Glutamatergic neuron (in vitro differentiated cells): Measurements from ENCODE around the gene CHEK2. TPM values are rescaled to one million over a fixed set of nuclear protein-coding genes. Genes with fewer than 3 reads are reported as not detected.
"Not testable (repeated sequence)": the region's sequence is repeated elsewhere in the genome, so short reads cannot be mapped to it uniquely, and the experiment has no call there.

Experiments used
- DNase-seq: peaks from one replicate; pipeline ENCODE4 v3.0.0; 2022
- H3K27ac Mint-ChIP-seq: one replicate; pipeline ENCODE4 v1.8.0; 2020; ENCODE audit warnings: mild to moderate bottlenecking, mixed read lengths, inconsistent platforms; ENCODE audit not compliant: unreplicated experiment
- H3K27me3 Mint-ChIP-seq: one replicate; pipeline ENCODE4 v1.8.0; 2020; ENCODE audit warnings: mild to moderate bottlenecking, moderate library complexity, mixed read lengths, inconsistent platforms; ENCODE audit not compliant: unreplicated experiment
- H3K36me3 Mint-ChIP-seq: one replicate; pipeline ENCODE4 v1.8.0; 2020; ENCODE audit warnings: mild to moderate bottlenecking, mixed read lengths, inconsistent platforms; ENCODE audit not compliant: unreplicated experiment
- H3K4me1 Mint-ChIP-seq: one replicate; pipeline ENCODE4 v1.8.0; 2020; ENCODE audit warnings: mild to moderate bottlenecking, low read depth, mixed read lengths, inconsistent platforms; ENCODE audit not compliant: unreplicated experiment
- H3K4me3 Mint-ChIP-seq: one replicate; pipeline ENCODE4 v1.8.0; 2020; ENCODE audit warnings: mild to moderate bottlenecking, mixed read lengths, inconsistent platforms; ENCODE audit not compliant: unreplicated experiment
- H3K9me3 Mint-ChIP-seq: one replicate; pipeline ENCODE4 v1.8.0; 2020; ENCODE audit warnings: mild to moderate bottlenecking, moderate library complexity, mixed read lengths, inconsistent platforms; ENCODE audit not compliant: unreplicated experiment
- CTCF ChIP-seq: fragments of 200-600 bp; sonication (generic); IDR thresholded peaks from one replicate; pipeline ENCODE4 v1.5.0; 2021; ENCODE audit not compliant: partially characterized antibody, unreplicated experiment
- total RNA-seq: library from RNA; stranded (reverse); fragmentation: NEBNext Ultra II Directional; extraction: Animal tissue kit (Norgen Biotek cat#: 25700); gene quantifications from one replicate; pipeline ENCODE4 v1.2.1, GENCODE V29; 2021; ENCODE audit not compliant: unreplicated experiment

Gene CHEK2
- total RNA-seq, 1 donor from 2014 or later = 7.4 TPM

- H3K36me3 Mint-ChIP-seq, H3K9me3 Mint-ChIP-seq, H3K4me1 Mint-ChIP-seq, H3K4me3 Mint-ChIP-seq, H3K27me3 Mint-ChIP-seq, H3K27ac Mint-ChIP-seq, DNase-seq: not testable (repeated sequence)
These were observed 58.7 kb downstream of the CHEK2 start for GRCh38 chr22:28682966-28683365.

- H3K4me1 Mint-ChIP-seq, H3K36me3 Mint-ChIP-seq, DNase-seq, H3K9me3 Mint-ChIP-seq, H3K27me3 Mint-ChIP-seq, H3K27ac Mint-ChIP-seq: not testable (repeated sequence)
- H3K4me3 Mint-ChIP-seq = peak overlapping the region; percentile 34
These were observed 60.7 kb downstream of the CHEK2 start for GRCh38 chr22:28680813-28681490.

GRCh38 chr22:28679611-28680287, 61.9 kb downstream of the CHEK2 start, which contains the start of gene TTC28:
Gene TTC28, minus strand, starts transcription at chr22:28679840. Its CDS starts 117 bp downstream, at chr22:28679723.
- not testable (repeated sequence) for H3K9me3 Mint-ChIP-seq, H3K27me3 Mint-ChIP-seq, H3K36me3 Mint-ChIP-seq, H3K4me1 Mint-ChIP-seq
- Mint-ChIP-seq H3K27ac (peak within 1 kb of the TSS; percentile 52), H3K4me3 (peak within 1 kb of the TSS; percentile 92)
- DNase-seq = peak; percentile 92

DNA sequence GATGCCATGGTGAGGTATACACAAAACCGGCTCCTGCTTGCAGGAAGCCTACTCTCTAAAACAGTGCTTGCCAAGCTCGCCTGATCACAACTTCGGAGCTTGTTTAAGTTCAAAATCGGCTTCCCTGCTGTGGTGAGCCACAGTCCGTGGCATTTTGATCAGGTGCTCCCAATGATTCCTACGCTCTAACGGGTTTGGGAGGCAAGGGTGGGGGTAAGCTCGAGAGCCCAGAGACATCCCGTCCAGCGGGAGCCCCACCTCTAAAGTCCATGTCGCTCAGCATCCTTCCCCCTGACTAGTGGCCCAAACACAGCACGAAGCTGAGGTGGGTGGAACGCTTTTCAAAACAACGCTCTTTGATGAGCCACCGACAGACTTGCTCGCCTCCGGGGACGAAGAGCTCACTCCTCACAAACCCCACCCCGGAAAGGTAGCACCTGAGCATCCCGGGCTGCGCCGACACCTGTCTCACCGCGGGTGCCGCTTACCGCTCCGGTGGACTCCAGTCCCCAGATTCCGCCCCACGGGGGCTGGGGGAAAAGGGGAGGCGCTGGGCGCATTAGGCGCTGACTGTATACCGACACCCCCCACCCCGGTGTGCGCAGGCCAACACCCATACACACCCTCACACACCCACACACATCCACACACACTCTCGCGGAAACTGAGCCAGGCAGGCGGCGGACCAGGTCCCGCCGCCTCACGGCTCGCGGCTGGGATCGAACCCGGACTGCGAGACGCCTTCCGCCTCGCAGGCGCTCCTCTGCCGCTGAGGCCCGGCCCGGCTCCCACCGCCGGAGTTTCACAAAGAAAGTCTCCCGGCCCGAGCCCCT, 62.6 kb downstream of the CHEK2 start:
- H3K4me1 Mint-ChIP-seq, H3K27me3 Mint-ChIP-seq, H3K27ac Mint-ChIP-seq, H3K9me3 Mint-ChIP-seq, H3K36me3 Mint-ChIP-seq, DNase-seq: not testable (repeated sequence)
- H3K4me3 Mint-ChIP-seq = peak overlapping the region; percentile 88

DNA sequence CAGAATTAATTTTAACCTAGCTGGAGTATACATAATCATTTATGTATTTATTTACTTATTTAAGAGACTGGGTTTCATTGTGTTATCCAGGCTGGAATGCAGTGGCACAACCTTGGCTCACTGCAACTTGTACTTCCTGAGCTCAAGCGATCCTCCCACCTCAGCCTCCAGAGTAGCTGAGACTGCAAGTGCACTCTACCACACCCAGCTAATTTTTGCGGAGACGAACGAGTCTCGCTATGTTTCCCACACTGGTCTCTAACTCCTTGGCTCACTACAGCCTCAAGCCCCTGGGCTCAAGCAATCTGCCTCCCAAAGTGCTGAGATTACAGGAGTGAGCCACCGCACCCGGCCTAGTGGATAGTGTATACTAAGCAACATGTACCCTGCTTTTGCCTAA, 63.5 kb downstream of the CHEK2 start:
- peak overlapping the region; percentile 42 for H3K4me3 Mint-ChIP-seq
- not testable (repeated sequence) for H3K27ac Mint-ChIP-seq, H3K4me1 Mint-ChIP-seq, H3K9me3 Mint-ChIP-seq, H3K27me3 Mint-ChIP-seq, DNase-seq, H3K36me3 Mint-ChIP-seq

DNA sequence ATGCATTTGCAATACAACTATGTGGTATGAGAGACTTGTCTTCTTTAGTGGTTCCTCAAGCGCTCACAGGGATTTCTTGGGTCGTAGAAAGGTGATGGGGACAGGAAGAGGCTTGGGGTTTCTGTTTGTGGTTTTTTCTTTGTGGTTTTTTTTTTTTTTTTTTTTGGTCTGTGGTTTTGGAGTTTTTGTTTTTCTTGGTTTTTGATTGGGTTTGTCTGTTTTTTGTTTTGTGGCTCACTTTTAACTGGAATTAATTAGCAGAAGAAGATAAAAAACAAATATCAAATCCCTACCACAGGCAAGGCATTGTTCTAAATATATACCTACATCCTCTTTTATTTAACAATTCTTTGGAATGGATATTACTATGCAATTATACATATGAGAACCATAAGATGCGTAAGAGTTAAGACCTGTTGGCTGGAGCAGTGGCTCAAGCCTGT, 67.5 kb downstream of the CHEK2 start:
- Mint-ChIP-seq H3K27me3 (no peaks in the 10 kb centered on the region), H3K4me1 (no peaks in the 10 kb centered on the region), H3K27ac (no peak overlapping the region), H3K9me3 (no peaks in the 10 kb centered on the region), H3K4me3 (no peak overlapping the region), H3K36me3 (peaks cover 5% of the 10 kb centered on the region)
- DNase-seq = no peak
- TF ChIP-seq CTCF = no peak

DNA sequence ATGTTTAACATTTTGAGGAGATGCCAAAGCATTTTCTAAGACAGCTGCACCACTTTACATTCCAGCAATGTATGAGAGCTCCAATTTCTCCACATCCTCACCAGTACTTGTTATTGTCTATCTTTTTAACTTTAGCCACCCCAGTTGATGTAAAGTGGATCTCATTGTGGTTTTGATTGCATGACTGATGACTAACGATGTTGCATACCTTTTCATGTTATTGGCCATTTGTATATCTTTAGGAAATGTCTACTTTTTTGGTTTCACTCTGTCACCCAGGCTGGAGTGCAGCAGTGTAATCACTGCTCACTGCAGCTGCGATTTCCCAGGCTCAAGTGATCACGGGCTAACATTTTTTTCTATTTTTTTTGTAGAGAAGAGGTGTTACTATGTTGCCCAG, 70.9 kb downstream of the CHEK2 start:
- Mint-ChIP-seq H3K9me3 (no peaks in the 10 kb centered on the region), H3K4me3 (no peak overlapping the region), H3K36me3 (peaks cover 5% of the 10 kb centered on the region), H3K4me1 (no peaks in the 10 kb centered on the region), H3K27ac (no peak overlapping the region), H3K27me3 (no peaks in the 10 kb centered on the region)
- DNase-seq = no peak
- TF ChIP-seq CTCF = no peak
